ENCODE data around the gene AGXT.

GRCh38 chr2:240873805-240874714, 5.4 kb downstream of the AGXT start:
- no peak for TF ChIP-seq POLR2AphosphoS5 (IDR thresholded peaks at IDR 0.05; ENCODE audit: low read depth, low read length)
- no peak for TF ChIP-seq CTCF (IDR thresholded peaks at IDR 0.05)
- TF ChIP-seq REST (IDR thresholded peaks at IDR 0.05; ENCODE audit: insufficient read depth in 1 of 2, low read depth in 2 of 2, low read length in 1 of 2) = no peak
